B cell (primary cell): ENCODE data around the gene HAPSTR1. TPM values are rescaled to one million over a fixed set of nuclear protein-coding genes. Genes with fewer than 3 reads are reported as not detected.

ENCODE experiments used
- ATAC-seq: fragments of 200-7000 bp; cut with Tn5 transposase; one replicate; pipeline ENCODE4 v1.10.0; 2021; ENCODE audit warnings: low read depth, mild to moderate bottlenecking, moderate number of reproducible peaks, moderate library complexity
- CTCF ChIA-PET: fragments of 350-600 bp; sonication (Branson Sonifier 250); formaldehyde crosslinking; loops from one replicate; lab custom pipeline; 2021; ENCODE audit warnings: antibody characterized with exemption, inconsistent platforms; lab: Charles Lee
- POLR2A ChIA-PET: fragments of 350-600 bp; sonication (Branson Sonifier 250); formaldehyde crosslinking; loops from one replicate; lab custom pipeline; 2021; ENCODE audit warnings: antibody characterized with exemption; lab: Charles Lee
- DNase-seq: peaks from one replicate; pipeline ENCODE4 v3.0.0; 2013
- H2AFZ ChIP-seq: 2 replicates; pipeline ENCODE4 v1.6.1; 2012; ENCODE audit warnings: mild to moderate bottlenecking, low read depth, low read length; ENCODE audit not compliant: insufficient read depth, poor library complexity, severe bottlenecking
- H3K27ac ChIP-seq, 2 donors: 1 replicate in 1 of 2; 2 replicates in 1 of 2; pipeline ENCODE4 v1.5.1; 2012 to 2013; ENCODE audit warnings: low read length in 2 of 2, mild to moderate bottlenecking in 2 of 2, moderate library complexity in 1 of 2
- H3K27me3 ChIP-seq, 4 experiments: fragments of 200-600 bp in 1 of 4; sonication (generic) in 1 of 4; replicated peaks in 1 of 4; 1 replicate in 2 of 4; 2 replicates in 2 of 4; pipeline versions ENCODE4 v1.6.1 to v1.7.0; 2013 to 2016; ENCODE audit warnings: low read length in 3 of 4, mild to moderate bottlenecking in 2 of 4, mixed read lengths in 1 of 4, moderate library complexity in 1 of 4; ENCODE audit not compliant: insufficient read depth in 4 of 4, control insufficient read depth in 3 of 4; ENCODE audit errors: control extremely low read depth in 1 of 4
- H3K36me3 ChIP-seq, 2 experiments: replicated peaks in 1 of 2; 1 replicate in 1 of 2; 2 replicates in 1 of 2; pipeline versions ENCODE4 v1.6.1 to v1.7.1; 2013; ENCODE audit warnings: low read length in 1 of 2; ENCODE audit not compliant: insufficient read depth in 2 of 2, control insufficient read depth in 1 of 2; ENCODE audit errors: control extremely low read depth in 1 of 2, extremely low read depth in 1 of 2
- H3K4me1 ChIP-seq, 2 donors: fragments of 200-600 bp in 1 of 2; sonication (generic) in 1 of 2; 1 replicate in 1 of 2; 2 replicates in 1 of 2; pipeline versions ENCODE4 v1.5.1 to v1.6.1; 2013 to 2017; ENCODE audit warnings: low read length in 2 of 2; ENCODE audit not compliant: control insufficient read depth in 2 of 2, insufficient read depth in 2 of 2
- H3K4me2 ChIP-seq: replicated peaks from 2 replicates; pipeline ENCODE3; 2012; ENCODE audit warnings: mild to moderate bottlenecking, low read depth, low read length; ENCODE audit not compliant: poor library complexity, severe bottlenecking
- H3K4me3 ChIP-seq, 5 experiments: fragments of 200-600 bp in 1 of 5; sonication (generic) in 1 of 5; 1 replicate in 3 of 5; 2 replicates in 2 of 5; pipeline versions ENCODE4 v1.5.1 to v1.7.0; 2011 to 2016; ENCODE audit warnings: low read length in 4 of 5, mild to moderate bottlenecking in 4 of 5, low read depth in 2 of 5, control low read depth in 1 of 5, moderate library complexity in 1 of 5; ENCODE audit not compliant: insufficient read depth in 1 of 5; ENCODE audit errors: control extremely low read depth in 1 of 5, extremely low read depth in 1 of 5
- H3K79me2 ChIP-seq: fragments of 200-600 bp; sonication (generic); one replicate; pipeline ENCODE4 v1.6.0; 2016; ENCODE audit warnings: low read length; ENCODE audit not compliant: control insufficient read depth, insufficient read depth
- H3K9ac ChIP-seq: fragments of 200-600 bp; sonication (generic); 2 replicates; pipeline ENCODE4 v1.6.1; 2017; ENCODE audit warnings: mild to moderate bottlenecking, low read length, moderate library complexity
- H3K9me3 ChIP-seq, 3 donors: one replicate each; pipeline versions ENCODE4 v1.6.1 to v1.7.1; 2013; ENCODE audit warnings: low read length in 2 of 3; ENCODE audit not compliant: control insufficient read depth in 2 of 3, insufficient read depth in 1 of 3; ENCODE audit errors: control extremely low read depth in 1 of 3
- H4K20me1 ChIP-seq: 2 replicates; pipeline ENCODE4 v1.6.0; 2012; ENCODE audit warnings: mild to moderate bottlenecking, low read length; ENCODE audit not compliant: insufficient read depth, control insufficient read depth, poor library complexity, severe bottlenecking
- H3K27ac Mint-ChIP-seq: one replicate; pipeline ENCODE4 v1.8.0; 2021; ENCODE audit warnings: mixed read lengths
- H3K27me3 Mint-ChIP-seq: one replicate; pipeline ENCODE4 v1.8.0; 2021; ENCODE audit warnings: mixed read lengths
- H3K4me1 Mint-ChIP-seq: one replicate; pipeline ENCODE4 v1.8.0; 2021; ENCODE audit warnings: mixed read lengths
- H3K4me3 Mint-ChIP-seq: one replicate; pipeline ENCODE4 v1.8.0; 2021; ENCODE audit warnings: mixed read lengths
- H3K9me3 Mint-ChIP-seq: one replicate; pipeline ENCODE4 v1.8.0; 2022; ENCODE audit warnings: mixed read lengths; ENCODE audit not compliant: insufficient read depth
- EZH2 ChIP-seq: IDR thresholded peaks from 2 replicates; pipeline ENCODE4 v1.6.1; 2012; ENCODE audit warnings: borderline replicate concordance, low read depth, mild to moderate bottlenecking, moderate library complexity, low read length; ENCODE audit not compliant: insufficient read depth, poor library complexity, severe bottlenecking
- WGBS: methylation state at CpG from one replicate; pipeline ENCODE4 v1.1.5; 2013; ENCODE audit warnings: missing lambda C conversion rate; ENCODE audit not compliant: insufficient coverage; 5-methylcytosine and 5-hydroxymethylcytosine counted together
- intact Hi-C: fragments of 100-400 bp; cut with micrococcal nuclease; formaldehyde crosslinking; loops from one replicate; pipeline ENCODE4 v1.10.0; 2022
- polyA plus RNA-seq: library from polyadenylated mRNA; depleted of rRNA; stranded (reverse); fragments of >200 nt; gene quantifications from 2 replicates; pipeline ENCODE4 v1.2.3, GENCODE V29; 2012
- total RNA-seq, 2 donors: library from RNA; stranded (reverse); fragments of 120-200 nt in 1 of 2; gene quantifications; 1 replicate in 1 of 2; 2 replicates in 1 of 2; pipeline versions ENCODE4 v1.2.3 to v1.2.4, GENCODE V29; 2013 to 2022
- TF ChIP-seq, protein P1 (sequence below): fragments of 200-600 bp; IDR thresholded peaks from one replicate; pipeline ENCODE4 v1.8.0; 2022; ENCODE audit warnings: antibody characterized with exemption, mild to moderate bottlenecking

HAPSTR1 gene
- total and polyA plus RNA-seq, 2 donors (not counting 1 experiment from before 2014, with no cell fraction given) = 35.5 to 99.2 TPM

DNA sequence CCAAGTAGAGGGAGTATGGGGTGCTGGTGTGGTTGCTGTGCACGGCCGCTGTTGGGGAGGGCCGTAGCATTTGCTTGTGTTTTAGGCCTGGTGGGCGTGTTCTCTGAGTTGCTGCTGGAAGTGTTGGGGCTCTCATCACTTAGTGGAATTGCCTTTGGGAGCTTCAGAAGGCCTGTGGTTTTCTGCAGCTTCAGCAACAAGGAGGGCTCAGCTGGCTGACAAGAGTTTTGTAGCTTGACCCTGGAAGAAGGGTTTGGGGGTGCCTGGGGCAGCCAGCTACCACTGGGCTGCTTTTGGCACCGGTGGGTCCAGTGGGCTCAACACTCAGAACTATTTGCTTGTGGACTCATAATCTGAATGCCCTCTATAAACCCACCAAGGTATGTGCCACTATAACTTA, 30.9 kb downstream of the HAPSTR1 start:
- peaks cover 56% of the 10 kb centered on the region for H3K4me1 Mint-ChIP-seq
- POLR2A ChIA-PET = interaction anchor here (0.9 kb wide), 1 partner anchor 11 kb away, joined by 11 read pairs; no protein-coding TSS in a partner anchor

GRCh38 chr16:9122969-9123368, 31.5 kb downstream of the HAPSTR1 start:
- no peak for ATAC-seq
- Histone ChIP-seq H4K20me1 (peaks cover 80% of the 10 kb centered on the region), H3K79me2 (peaks cover 82% of the 10 kb centered on the region), H3K9ac (no peak overlapping the region), H3K4me1 (peaks cover 52 to 55% of the 10 kb centered on the region in 2 donors), H3K4me2 (peak overlapping the region; percentile 49), H3K4me3 (no peak overlapping the region), H3K27me3 (no peaks in the 10 kb centered on the region), H3K27ac (peak overlapping the region in 1 of 2 donors; percentile 34), H2AFZ (no peak overlapping the region), H3K9me3 (no peaks in the 10 kb centered on the region), H3K36me3 (peaks cover 2 to 28% of the 10 kb centered on the region in 2 experiments)
- H3K4me1 Mint-ChIP-seq = peaks cover 56% of the 10 kb centered on the region
- no peak overlapping the region for H3K27ac Mint-ChIP-seq
- no CpG with 5 or more reads among the region's 2 CpGs for WGBS
- intact Hi-C loops = no loop called here
- TF ChIP-seq, protein P1, sequence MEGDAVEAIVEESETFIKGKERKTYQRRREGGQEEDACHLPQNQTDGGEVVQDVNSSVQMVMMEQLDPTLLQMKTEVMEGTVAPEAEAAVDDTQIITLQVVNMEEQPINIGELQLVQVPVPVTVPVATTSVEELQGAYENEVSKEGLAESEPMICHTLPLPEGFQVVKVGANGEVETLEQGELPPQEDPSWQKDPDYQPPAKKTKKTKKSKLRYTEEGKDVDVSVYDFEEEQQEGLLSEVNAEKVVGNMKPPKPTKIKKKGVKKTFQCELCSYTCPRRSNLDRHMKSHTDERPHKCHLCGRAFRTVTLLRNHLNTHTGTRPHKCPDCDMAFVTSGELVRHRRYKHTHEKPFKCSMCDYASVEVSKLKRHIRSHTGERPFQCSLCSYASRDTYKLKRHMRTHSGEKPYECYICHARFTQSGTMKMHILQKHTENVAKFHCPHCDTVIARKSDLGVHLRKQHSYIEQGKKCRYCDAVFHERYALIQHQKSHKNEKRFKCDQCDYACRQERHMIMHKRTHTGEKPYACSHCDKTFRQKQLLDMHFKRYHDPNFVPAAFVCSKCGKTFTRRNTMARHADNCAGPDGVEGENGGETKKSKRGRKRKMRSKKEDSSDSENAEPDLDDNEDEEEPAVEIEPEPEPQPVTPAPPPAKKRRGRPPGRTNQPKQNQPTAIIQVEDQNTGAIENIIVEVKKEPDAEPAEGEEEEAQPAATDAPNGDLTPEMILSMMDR = no peak
- no peak for TF ChIP-seq EZH2
- no peaks in the 10 kb centered on the region for H3K27me3 Mint-ChIP-seq
- no peak overlapping the region for H3K4me3 Mint-ChIP-seq
- CTCF ChIA-PET = interaction anchor here (0.5 to 1.2 kb wide), 2 partner anchors 20 to 156 kb away, joined by 3 to 4 read pairs; no protein-coding TSS in a partner anchor
- POLR2A ChIA-PET = interaction anchor here (0.9 kb wide), 1 partner anchor 10 kb away, joined by 11 read pairs; no protein-coding TSS in a partner anchor
- no peaks in the 10 kb centered on the region for H3K9me3 Mint-ChIP-seq
- DNase-seq = no peak

More for the DNA sequence above, 30.9 kb downstream of the HAPSTR1 start:
- intact Hi-C loops = no loop called here
- no peak overlapping the region for H2AFZ ChIP-seq
- H3K27me3 ChIP-seq = no peaks in the 10 kb centered on the region
- H4K20me1 ChIP-seq = peaks cover 83% of the 10 kb centered on the region
- ATAC-seq (no peak), DNase-seq (no peak)
- H3K4me3 ChIP-seq = no peak overlapping the region
- peaks cover 88% of the 10 kb centered on the region for H3K79me2 ChIP-seq
- peaks cover 2 to 34% of the 10 kb centered on the region in 2 experiments for H3K36me3 ChIP-seq
- no peak overlapping the region for H3K9ac ChIP-seq
- H3K27ac ChIP-seq = peak overlapping the region in 1 of 2 donors; percentile 34
- H3K9me3 ChIP-seq = no peaks in the 10 kb centered on the region
- no peak overlapping the region for H3K4me3 Mint-ChIP-seq
- no peak for TF ChIP-seq EZH2
- TF ChIP-seq, protein P1 = no peak
- peaks cover 49% of the 10 kb centered on the region in 2 donors for H3K4me1 ChIP-seq
- no peaks in the 10 kb centered on the region for H3K27me3 Mint-ChIP-seq
- 92% methylated on average over 5 of the region's 5 CpGs for WGBS
- H3K27ac Mint-ChIP-seq = no peak overlapping the region
- no peaks in the 10 kb centered on the region for H3K9me3 Mint-ChIP-seq
- H3K4me2 ChIP-seq = no peak overlapping the region
- CTCF ChIA-PET = interaction anchor here (0.6 to 1.2 kb wide), 3 partner anchors 17 to 90 kb away, joined by 3 to 5 read pairs (median 3); no protein-coding TSS in a partner anchor
